Central memory CD8-positive, alpha-beta T cell (primary cell): ENCODE measurements around the gene ZNF3.

Experiments used
- ATAC-seq: fragments of 150-1000 bp; cut with Tn5 transposase; replicated peaks from 2 replicates; pipeline ENCODE4 v1.10.0; 2022; ENCODE audit warnings: mild to moderate bottlenecking, moderate FRiP score, moderate number of reproducible peaks; ENCODE audit not compliant: poor library complexity, severe bottlenecking; ENCODE audit errors: extremely low read depth
- DNase-seq, 2 donors: peaks; one replicate each; pipeline ENCODE4 v3.0.0; 2021; ENCODE audit warnings: low spot score in 2 of 2
- H3K27ac Mint-ChIP-seq: one replicate; pipeline ENCODE4 v1.8.0; 2022; ENCODE audit warnings: low read depth, mild to moderate bottlenecking, moderate library complexity, mixed read lengths
- H3K27me3 Mint-ChIP-seq: one replicate; pipeline ENCODE4 v1.8.0; 2022; ENCODE audit warnings: mixed read lengths
- H3K36me3 Mint-ChIP-seq: one replicate; pipeline ENCODE4 v1.8.0; 2022; ENCODE audit warnings: mild to moderate bottlenecking, moderate library complexity, mixed read lengths; ENCODE audit not compliant: insufficient read depth
- H3K4me1 Mint-ChIP-seq: one replicate; pipeline ENCODE4 v1.8.0; 2022; ENCODE audit warnings: mixed read lengths
- H3K4me3 Mint-ChIP-seq: one replicate; pipeline ENCODE4 v1.8.0; 2022; ENCODE audit warnings: mild to moderate bottlenecking, moderate library complexity, mixed read lengths
- H3K9me3 Mint-ChIP-seq: one replicate; pipeline ENCODE4 v1.8.0; 2022; ENCODE audit warnings: mixed read lengths

Gene ZNF3

GRCh38 chr7:100021297-100021696 is 60.2 kb downstream of the ZNF3 start:
- no peak for ATAC-seq
- no peaks in the 10 kb centered on the region for H3K9me3 Mint-ChIP-seq
- no peak overlapping the region for H3K4me3 Mint-ChIP-seq
- peak overlapping the region; percentile 16 for H3K27ac Mint-ChIP-seq
- H3K36me3 Mint-ChIP-seq: peaks cover 38% of the 10 kb centered on the region
- no peaks in the 10 kb centered on the region for H3K27me3 Mint-ChIP-seq
- DNase-seq: no peak
- peaks cover 31% of the 10 kb centered on the region for H3K4me1 Mint-ChIP-seq
